ENCODE results near the gene NECTIN1.

Gene NECTIN1

GRCh38 chr11:119679346-119679745 lies 49.7 kb downstream of the NECTIN1 start:
- no peak for DNase-seq (ENCODE audit: low read depth)
- no peak for TF ChIP-seq CTCF (conservative IDR thresholded peaks at IDR 0.05; ENCODE audit: low read length)
- H3K4me3 ChIP-seq (ENCODE audit: low read length), result no peak overlapping the region

- no peak for TF ChIP-seq CTCF (conservative IDR thresholded peaks at IDR 0.05; ENCODE audit: low read length)
- no peak overlapping the region for H3K4me3 ChIP-seq (ENCODE audit: low read length)
- no peak for DNase-seq (ENCODE audit: low read depth)
Observed at GRCh38 chr11:119678351-119678750, 50.6 kb downstream of the NECTIN1 start.

- no peak for DNase-seq (ENCODE audit: low read depth)
- no peak for TF ChIP-seq CTCF (conservative IDR thresholded peaks at IDR 0.05; ENCODE audit: low read length)
- H3K4me3 ChIP-seq (ENCODE audit: low read length), result no peak overlapping the region
Observed at GRCh38 chr11:119677840-119678239, 51.2 kb downstream of the NECTIN1 start.

GRCh38 chr11:119676461-119677020 lies 52.5 kb downstream of the NECTIN1 start:
- no peak for TF ChIP-seq CTCF (conservative IDR thresholded peaks at IDR 0.05; ENCODE audit: low read length)
- no peak overlapping the region for H3K4me3 ChIP-seq (ENCODE audit: low read length)
- peak; percentile 18 for DNase-seq (ENCODE audit: low read depth)

GRCh38 chr11:119673759-119674336 lies 55.2 kb downstream of the NECTIN1 start:
- TF ChIP-seq CTCF (conservative IDR thresholded peaks at IDR 0.05; ENCODE audit: low read length), result no peak
- H3K4me3 ChIP-seq (ENCODE audit: low read length), result no peak overlapping the region
- DNase-seq (ENCODE audit: low read depth), result no peak

- TF ChIP-seq CTCF (conservative IDR thresholded peaks at IDR 0.05; ENCODE audit: low read length), result no peak
- no peak for DNase-seq (ENCODE audit: low read depth)
- H3K4me3 ChIP-seq (ENCODE audit: low read length), result no peak overlapping the region
Observed at GRCh38 chr11:119673052-119673758, 55.8 kb downstream of the NECTIN1 start.

- no peak overlapping the region for H3K4me3 ChIP-seq (ENCODE audit: low read length)
- DNase-seq (ENCODE audit: low read depth), result no peak
- no peak for TF ChIP-seq CTCF (conservative IDR thresholded peaks at IDR 0.05; ENCODE audit: low read length)
Observed at GRCh38 chr11:119672597-119672996, 56.4 kb downstream of the NECTIN1 start.

All from AG10803 (cell line).